G401 (cell line): ENCODE measurements around the gene KAZN. TPM values are rescaled to one million over a fixed set of nuclear protein-coding genes. Genes with fewer than 3 reads are reported as not detected.

Experiments used
- DNase-seq: peaks from one replicate; pipeline ENCODE4 v3.0.0-alpha.2; 2015; ENCODE audit warnings: low spot score
- in situ Hi-C: cut with HindIII; loops from 2 replicates; pipeline ENCODE4 v1.10.0; 2016; ENCODE audit warnings: low sequenced_read_pairs, mixed read lengths
- total RNA-seq: library from RNA; depleted of rRNA; stranded (reverse); fragments of >200 nt; shearing (Covaris generic); gene quantifications from 2 replicates; pipeline ENCODE4 v1.2.3, GENCODE V29; 2014

Gene KAZN
- total RNA-seq, 1 experiment from 2014 or later: 9.8 TPM

GRCh38 chr1:14901371-14901954, 303.0 kb downstream of the KAZN start:
- in situ Hi-C loops: no loop called here

GRCh38 chr1:14903922-14904321, 305.4 kb downstream of the KAZN start:
- in situ Hi-C loops: no loop called here
- no peak for DNase-seq

More at GRCh38 chr1:14901371-14901954, 303.0 kb downstream of the KAZN start:
- no peak for DNase-seq

GRCh38 chr1:14906665-14907064, 308.2 kb downstream of the KAZN start:
- in situ Hi-C loops: no loop called here
- no peak for DNase-seq

- DNase-seq: no peak
- in situ Hi-C loops: no loop called here
These were observed 308.9 kb downstream of the KAZN start for GRCh38 chr1:14907416-14907815.

GRCh38 chr1:14909273-14909672, 310.8 kb downstream of the KAZN start:
- no peak for DNase-seq
- in situ Hi-C loops: no loop called here

- DNase-seq: no peak
- in situ Hi-C loops: no loop called here
These were observed 311.5 kb downstream of the KAZN start for GRCh38 chr1:14909920-14910460.

- in situ Hi-C loops: no loop called here
These were observed 312.7 kb downstream of the KAZN start for GRCh38 chr1:14910984-14911721.

GRCh38 chr1:14912839-14913481, 314.5 kb downstream of the KAZN start:
- in situ Hi-C loops: no loop called here
- no peak for DNase-seq

More at GRCh38 chr1:14910984-14911721, 312.7 kb downstream of the KAZN start:
- DNase-seq: peak; percentile 74

GRCh38 chr1:14913482-14914177, 315.1 kb downstream of the KAZN start:
- in situ Hi-C loops: no loop called here

GRCh38 chr1:14914351-14914988, 316.0 kb downstream of the KAZN start:
- in situ Hi-C loops: no loop called here
- DNase-seq: peak; percentile 53

More at GRCh38 chr1:14913482-14914177, 315.1 kb downstream of the KAZN start:
- peak; percentile 47 for DNase-seq

GRCh38 chr1:14915356-14916054, 317.0 kb downstream of the KAZN start:
- in situ Hi-C loops: no loop called here
- DNase-seq: peak; percentile 70

- in situ Hi-C loops: no loop called here
- no peak for DNase-seq
These were observed 320.8 kb downstream of the KAZN start for GRCh38 chr1:14919289-14919688.

- in situ Hi-C loops: no loop called here
- no peak for DNase-seq
These were observed 321.3 kb downstream of the KAZN start for GRCh38 chr1:14919751-14920150.

GRCh38 chr1:14921057-14921456, 322.6 kb downstream of the KAZN start:
- no peak for DNase-seq

GRCh38 chr1:14922942-14923726, 324.6 kb downstream of the KAZN start:
- DNase-seq: no peak
- in situ Hi-C loops: no loop called here

More at GRCh38 chr1:14921057-14921456, 322.6 kb downstream of the KAZN start:
- in situ Hi-C loops: no loop called here

- DNase-seq: peak; percentile 69
- in situ Hi-C loops: no loop called here
These were observed 325.4 kb downstream of the KAZN start for GRCh38 chr1:14923727-14924452.
